HCT116 (cell line): ENCODE results near the gene NRIP2. TPM values are rescaled to one million over a fixed set of nuclear protein-coding genes. Genes with fewer than 3 reads are reported as not detected.

ENCODE experiments used
- ATAC-seq: fragments of 200-7000 bp; cut with Tn5 transposase; 2 replicates; pipeline ENCODE4 v1.9.1; 2020; ENCODE audit warnings: mild to moderate bottlenecking, moderate library complexity
- BruUV-seq: library from RNA; stranded (reverse); fragments of 400-500 nt; replicated peaks from 2 replicates; lab custom pipeline; 2021; lab: Mats Ljungman, UMichigan
- CTCF ChIA-PET: fragments of 300-600 bp; sonication (Branson Sonifier 250); formaldehyde crosslinking; loops from one replicate; lab custom pipeline; 2021; ENCODE audit warnings: antibody characterized with exemption; lab: Charles Lee
- POLR2A ChIA-PET: fragments of 300-600, 350-600 bp; sonication (Branson Sonifier 250); formaldehyde crosslinking; loops from one replicate; lab custom pipeline; 2021; ENCODE audit warnings: antibody characterized with exemption; lab: Charles Lee
- RAD21 ChIA-PET, 2 experiments: fragments of 300-600 bp; sonication (Branson Sonifier 250); formaldehyde crosslinking; loops; one replicate each; lab custom pipeline; 2023; ENCODE audit warnings: low total read pairs in 2 of 2; ENCODE audit not compliant: uncharacterized antibody in 2 of 2, unreplicated experiment in 2 of 2, low non-redundant PET in 1 of 2; lab: Charles Lee
- DNase-seq: peaks from one replicate; pipeline ENCODE4 v3.0.0-alpha.2; 2010; ENCODE audit warnings: low read depth, low spot score
- H2AFZ ChIP-seq: fragments of 200-600 bp; shearing (Covaris generic), sonication (generic); 2 replicates; pipeline ENCODE4 v1.6.1; 2017; ENCODE audit warnings: low read depth, mixed run types, mixed read lengths, antibody characterized with exemption, low read length; ENCODE audit not compliant: poor library complexity, severe bottlenecking
- H3K27ac ChIP-seq: 2 replicates; pipeline ENCODE4 v1.5.1; 2012; ENCODE audit warnings: low read depth, low read length
- H3K27me3 ChIP-seq: fragments of 200-600 bp; sonication (generic); 2 replicates; pipeline ENCODE4 v1.6.1; 2016; ENCODE audit warnings: mixed run types, low read length, mixed read lengths; ENCODE audit not compliant: insufficient read depth
- H3K36me3 ChIP-seq, 2 experiments: fragments of 200-500 bp in 1 of 2; fragments of 200-600 bp in 1 of 2; sonication (Bioruptor generic) in 1 of 2; sonication (generic) in 1 of 2; 2 replicates each; pipeline versions ENCODE4 v1.5.1 to v1.6.1; 2014 to 2016; ENCODE audit warnings: low read length in 2 of 2, inconsistent platforms in 1 of 2, mixed read lengths in 1 of 2, mixed run types in 1 of 2; ENCODE audit not compliant: insufficient read depth in 2 of 2, control insufficient read depth in 1 of 2
- H3K4me1 ChIP-seq, 2 experiments: fragments of 200-600 bp in 1 of 2; sonication (generic) in 1 of 2; 2 replicates each; pipeline versions ENCODE4 v1.5.1 to v1.6.1; 2012 to 2017; ENCODE audit warnings: low read length in 2 of 2, inconsistent platforms in 1 of 2, mild to moderate bottlenecking in 1 of 2, mixed read lengths in 1 of 2, mixed run types in 1 of 2, moderate library complexity in 1 of 2; ENCODE audit not compliant: insufficient read depth in 2 of 2, control insufficient read depth in 1 of 2
- H3K4me2 ChIP-seq: fragments of 200-600 bp; sonication (generic); 2 replicates; pipeline ENCODE4 v1.6.1; 2017; ENCODE audit warnings: mixed run types, low read length, mixed read lengths
- H3K4me3 ChIP-seq, 2 experiments: fragments of 200-600 bp in 1 of 2; sonication (generic) in 1 of 2; replicated peaks in 1 of 2; 2 replicates each; pipeline ENCODE4 v1.5.1; 2011 to 2016; ENCODE audit warnings: low read length in 2 of 2, control low read depth in 1 of 2, low read depth in 1 of 2, mild to moderate bottlenecking in 1 of 2, mixed read lengths in 1 of 2, mixed run types in 1 of 2
- H3K79me2 ChIP-seq: fragments of 200-600 bp; sonication (generic); 2 replicates; pipeline ENCODE4 v1.6.1; 2017; ENCODE audit warnings: mild to moderate bottlenecking, mixed run types, low read length, moderate library complexity, mixed read lengths; ENCODE audit not compliant: insufficient read depth
- H3K9ac ChIP-seq: fragments of 200-600 bp; sonication (generic); 2 replicates; pipeline ENCODE4 v1.6.1; 2016; ENCODE audit warnings: low read length, mixed read lengths
- H3K9me2 ChIP-seq: fragments of 200-600 bp; sonication (generic), shearing (Covaris generic); 2 replicates; pipeline ENCODE4 v1.6.1; 2017; ENCODE audit warnings: mixed run types, mild to moderate bottlenecking, moderate library complexity; ENCODE audit not compliant: insufficient read depth
- H3K9me3 ChIP-seq, 2 experiments: fragments of 200-500 bp in 1 of 2; fragments of 200-600 bp in 1 of 2; sonication (Bioruptor generic) in 1 of 2; sonication (generic) in 1 of 2; 2 replicates each; pipeline ENCODE4 v1.6.1; 2014 to 2017; ENCODE audit warnings: low read length in 2 of 2, mixed read lengths in 2 of 2, inconsistent platforms in 1 of 2, low read depth in 1 of 2, mild to moderate bottlenecking in 1 of 2, mixed run types in 1 of 2, moderate library complexity in 1 of 2; ENCODE audit not compliant: control insufficient read depth in 1 of 2, insufficient read depth in 1 of 2
- H4K20me1 ChIP-seq: fragments of 200-600 bp; sonication (generic), shearing (Covaris generic); 2 replicates; pipeline ENCODE4 v1.6.1; 2017; ENCODE audit warnings: mixed run types, mild to moderate bottlenecking, moderate library complexity; ENCODE audit not compliant: insufficient read depth
- ATF3 ChIP-seq: IDR thresholded peaks from 2 replicates; pipeline ENCODE4 v1.6.1; 2012
- EZH2 ChIP-seq: fragments of 200-600 bp; sonication (generic); IDR thresholded peaks from 2 replicates; pipeline ENCODE4 v1.6.1; 2017; ENCODE audit warnings: antibody characterized with exemption, mixed run types
- EZH2phosphoT487 ChIP-seq: fragments of 200-600 bp; IDR thresholded peaks from 2 replicates; pipeline ENCODE4 v1.6.1; 2018; ENCODE audit warnings: antibody characterized with exemption, borderline replicate concordance
- FOSL1 ChIP-seq: IDR thresholded peaks from 2 replicates; pipeline ENCODE4 v1.6.1; 2012; ENCODE audit warnings: low read depth
- MAX ChIP-seq: IDR thresholded peaks from 2 replicates; pipeline ENCODE4 v1.6.1; 2012
- RAD21 ChIP-seq: IDR thresholded peaks from 2 replicates; pipeline ENCODE4 v1.6.1; 2012; ENCODE audit warnings: low read depth, mild to moderate bottlenecking
- REST ChIP-seq: IDR thresholded peaks from 2 replicates; pipeline ENCODE4 v1.6.1; 2012; ENCODE audit warnings: low read depth
- SIN3A ChIP-seq: IDR thresholded peaks from 2 replicates; pipeline ENCODE4 v1.6.1; 2012; ENCODE audit warnings: low read depth
- TCF7L2 ChIP-seq: IDR thresholded peaks from 2 replicates; pipeline ENCODE4 v1.7.0; 2011; ENCODE audit warnings: borderline replicate concordance, inconsistent platforms; ENCODE audit not compliant: insufficient read depth, insufficient read length; ENCODE audit errors: extremely low read depth
- intact Hi-C: fragments of 100-400 bp; cut with micrococcal nuclease; formaldehyde crosslinking; loops from 2 replicates; pipeline ENCODE4 v1.10.0; 2022
- total RNA-seq: library from RNA; stranded (reverse); gene quantifications from one replicate; pipeline ENCODE4 v1.2.1, GENCODE V29; 2021; ENCODE audit not compliant: unreplicated experiment

Gene NRIP2
- total RNA-seq, 1 experiment from 2014 or later, result not detected

GRCh38 chr12:2792671-2793500 lies 41.9 kb downstream of the NRIP2 start:
- Histone ChIP-seq H4K20me1 (peaks cover 14% of the 10 kb centered on the region; the same call in 1 of the 2 replicates), H3K9me2 (no peaks in the 10 kb centered on the region), H3K36me3 (peaks cover 5 to 19% of the 10 kb centered on the region in 2 experiments; a peak in 2 of 4 replicates), H3K79me2 (peaks cover 24% of the 10 kb centered on the region), H3K4me2 (no peak overlapping the region), H2AFZ (no peak overlapping the region), H3K27ac (no peak overlapping the region)
- ChIA-PET POLR2A (no interaction called here), RAD21 (no interaction called here), CTCF (interaction anchor here (0.9 to 4.5 kb wide), 2 partner anchors 8 to 9 kb away, joined by 5 to 30 read pairs; no protein-coding TSS in a partner anchor)
- DNase-seq, result no peak
- TF ChIP-seq EZH2phosphoT487 (no peak), REST (no peak), FOSL1 (no peak), MAX (no peak), SIN3A (no peak), RAD21 (no peak), ATF3 (no peak), EZH2 (no peak), TCF7L2 (no peak)
- TF ChIP-seq, all 23 proteins: peak for 0
- BruUV-seq, result no TSS peak
- no peak for ATAC-seq
- Histone ChIP-seq H3K9ac (no peak overlapping the region), H3K4me1 (peaks cover 10 to 20% of the 10 kb centered on the region in 2 experiments; a peak in 3 of 4 replicates), H3K9me3 (no peaks in the 10 kb centered on the region), H3K4me3 (no peak overlapping the region), H3K27me3 (no peaks in the 10 kb centered on the region)
- intact Hi-C loops, result no loop called here
